ENCODE data around the gene ACAD9. TPM values are rescaled to one million over a fixed set of nuclear protein-coding genes. Genes with fewer than 3 reads are reported as not detected.

The ACAD9 gene
- total and polyA plus RNA-seq, 2 of the 13 experiments (the other 11 are each of a cell fraction or from before 2014, with no cell fraction given) = 15.3 to 38.2 TPM

DNA sequence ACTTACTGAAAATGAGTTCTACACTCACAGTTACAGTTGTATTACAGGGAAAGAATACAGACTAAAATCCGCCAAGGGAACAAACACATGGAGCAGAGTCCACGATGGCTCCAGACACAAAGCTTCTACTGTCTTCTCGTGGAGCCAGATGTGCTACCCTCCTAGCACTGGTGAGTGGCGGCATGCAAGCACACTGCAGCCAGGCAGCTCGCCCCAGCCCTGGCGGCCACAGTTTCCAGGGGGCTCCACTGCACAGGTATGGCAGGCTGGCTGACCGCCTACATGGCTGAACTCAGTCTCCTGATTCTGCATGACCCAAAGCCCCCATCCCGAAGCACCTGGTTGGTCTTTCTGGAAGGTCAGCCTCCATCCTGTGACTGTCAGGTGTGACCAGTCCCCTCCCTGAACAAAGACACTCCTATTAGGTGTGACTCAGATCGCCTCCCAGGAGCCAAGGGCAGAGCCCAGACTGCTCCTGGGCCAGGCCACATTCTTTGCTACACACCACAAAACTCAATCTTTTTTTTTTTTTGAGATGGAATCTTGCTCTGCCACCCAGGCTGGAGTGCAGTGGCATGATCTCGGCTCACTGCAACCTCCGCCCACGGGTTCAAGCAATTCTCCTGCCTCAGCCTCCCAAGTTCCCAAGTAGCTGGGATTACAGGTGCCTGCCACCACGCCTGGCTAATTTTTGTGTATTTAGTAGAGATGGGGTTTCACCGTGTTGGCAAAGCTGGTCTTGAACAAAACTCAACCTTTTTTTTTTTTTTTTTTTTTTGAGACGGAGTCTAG, 62.9 kb downstream of the ACAD9 start (continued):
- TF ChIP-seq, protein P1, sequence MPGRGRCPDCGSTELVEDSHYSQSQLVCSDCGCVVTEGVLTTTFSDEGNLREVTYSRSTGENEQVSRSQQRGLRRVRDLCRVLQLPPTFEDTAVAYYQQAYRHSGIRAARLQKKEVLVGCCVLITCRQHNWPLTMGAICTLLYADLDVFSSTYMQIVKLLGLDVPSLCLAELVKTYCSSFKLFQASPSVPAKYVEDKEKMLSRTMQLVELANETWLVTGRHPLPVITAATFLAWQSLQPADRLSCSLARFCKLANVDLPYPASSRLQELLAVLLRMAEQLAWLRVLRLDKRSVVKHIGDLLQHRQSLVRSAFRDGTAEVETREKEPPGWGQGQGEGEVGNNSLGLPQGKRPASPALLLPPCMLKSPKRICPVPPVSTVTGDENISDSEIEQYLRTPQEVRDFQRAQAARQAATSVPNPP (CRISPR knock-in tag; IDR thresholded peaks at IDR 0.05) = no peak
- TF ChIP-seq NAIF1 (CRISPR knock-in tag; IDR thresholded peaks at IDR 0.05; ENCODE audit: borderline replicate concordance) (no peak), MED8 (CRISPR knock-in tag; IDR thresholded peaks at IDR 0.05; ENCODE audit: insufficient replicate concordance) (no peak), CENPT (CRISPR knock-in tag; IDR thresholded peaks at IDR 0.05; ENCODE audit: low read depth) (no peak), ARNT (IDR thresholded peaks at IDR 0.05) (no peak)
- TF ChIP-seq, protein P2, sequence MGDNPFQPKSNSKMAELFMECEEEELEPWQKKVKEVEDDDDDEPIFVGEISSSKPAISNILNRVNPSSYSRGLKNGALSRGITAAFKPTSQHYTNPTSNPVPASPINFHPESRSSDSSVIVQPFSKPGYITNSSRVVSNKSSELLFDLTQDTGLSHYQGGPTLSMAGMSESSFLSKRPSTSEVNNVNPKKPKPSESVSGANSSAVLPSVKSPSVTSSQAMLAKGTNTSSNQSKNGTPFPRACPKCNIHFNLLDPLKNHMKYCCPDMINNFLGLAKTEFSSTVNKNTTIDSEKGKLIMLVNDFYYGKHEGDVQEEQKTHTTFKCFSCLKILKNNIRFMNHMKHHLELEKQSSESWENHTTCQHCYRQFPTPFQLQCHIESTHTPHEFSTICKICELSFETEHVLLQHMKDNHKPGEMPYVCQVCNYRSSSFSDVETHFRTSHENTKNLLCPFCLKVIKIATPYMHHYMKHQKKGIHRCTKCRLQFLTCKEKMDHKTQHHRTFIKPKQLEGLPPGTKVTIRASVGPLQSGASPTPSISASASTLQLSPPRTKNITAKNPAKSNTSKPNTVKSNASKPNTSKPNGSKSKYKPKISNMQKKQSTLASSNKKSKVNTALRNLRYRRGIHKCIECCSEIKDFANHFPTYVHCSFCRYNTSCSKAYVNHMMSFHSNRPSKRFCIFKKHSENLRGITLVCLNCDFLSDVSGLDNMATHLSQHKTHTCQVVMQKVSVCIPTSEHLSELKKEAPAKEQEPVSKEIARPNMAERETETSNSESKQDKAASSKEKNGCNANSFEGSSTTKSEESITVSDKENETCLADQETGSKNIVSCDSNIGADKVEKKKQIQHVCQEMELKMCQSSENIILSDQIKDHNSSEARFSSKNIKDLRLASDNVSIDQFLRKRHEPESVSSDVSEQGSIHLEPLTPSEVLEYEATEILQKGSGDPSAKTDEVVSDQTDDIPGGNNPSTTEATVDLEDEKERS (CRISPR knock-in tag; IDR thresholded peaks at IDR 0.05) = no peak

Measured in HepG2 (cell line).